GM15510 (cell line): ENCODE measurements around the gene UBE2I.

Experiments used
- POLR2A ChIP-seq: IDR thresholded peaks from 3 replicates; pipeline ENCODE4 v1.6.1; 2011; ENCODE audit warnings: borderline replicate concordance; ENCODE audit not compliant: insufficient read length; ENCODE audit errors: extremely low read depth

The UBE2I gene

GRCh38 chr16:1317479-1318267, 8.2 kb downstream of the UBE2I start:
- no peak for TF ChIP-seq POLR2A

- TF ChIP-seq POLR2A = peak; percentile 12
Observed at GRCh38 chr16:1318268-1318545, 8.8 kb downstream of the UBE2I start.

- TF ChIP-seq POLR2A = no peak
Observed at GRCh38 chr16:1319041-1319440, 9.6 kb downstream of the UBE2I start.

- TF ChIP-seq POLR2A = no peak
Observed at GRCh38 chr16:1320097-1320496, 10.7 kb downstream of the UBE2I start.

- TF ChIP-seq POLR2A = no peak
Observed at GRCh38 chr16:1320658-1321240, 11.3 kb downstream of the UBE2I start.

- no peak for TF ChIP-seq POLR2A
Observed at GRCh38 chr16:1322407-1322806, 13.0 kb downstream of the UBE2I start.

- peak; percentile 3 for TF ChIP-seq POLR2A
Observed at GRCh38 chr16:1323296-1324239, 14.1 kb downstream of the UBE2I start.

GRCh38 chr16:1324286-1324826, 14.9 kb downstream of the UBE2I start:
- TF ChIP-seq POLR2A = no peak

GRCh38 chr16:1325261-1325660, 15.8 kb downstream of the UBE2I start:
- no peak for TF ChIP-seq POLR2A

- TF ChIP-seq POLR2A = no peak
Observed at GRCh38 chr16:1325673-1326371, 16.4 kb downstream of the UBE2I start.

GRCh38 chr16:1326391-1326790, 17.0 kb downstream of the UBE2I start:
- TF ChIP-seq POLR2A = no peak

- no peak for TF ChIP-seq POLR2A
Observed at GRCh38 chr16:1326946-1327618, 17.6 kb downstream of the UBE2I start.

GRCh38 chr16:1327619-1327947, 18.1 kb downstream of the UBE2I start:
- TF ChIP-seq POLR2A = no peak

GRCh38 chr16:1330260-1330914, 21.0 kb downstream of the UBE2I start:
- no peak for TF ChIP-seq POLR2A
